BJ (cell line): Measurements from ENCODE around the gene SLC15A3. TPM values are rescaled to one million over a fixed set of nuclear protein-coding genes. Genes with fewer than 3 reads are reported as not detected.

Experiments
- CTCF ChIA-PET: fragments of 350-600 bp; formaldehyde crosslinking; extraction: SDS; loops from one replicate; lab custom pipeline; 2021; ENCODE audit warnings: antibody characterized with exemption, inconsistent platforms; lab: Yijun Ruan, JAX
- POLR2A ChIA-PET: fragments of 300-600 bp; sonication (Branson Sonifier 250); formaldehyde crosslinking; extraction: SDS; loops from one replicate; lab custom pipeline; 2021; ENCODE audit warnings: antibody characterized with exemption; lab: Charles Lee
- DNase-seq: peaks from one replicate; pipeline ENCODE4 v3.0.0-alpha.2; 2011; ENCODE audit warnings: low read depth
- H3K27me3 ChIP-seq: 2 replicates; pipeline ENCODE4 v1.6.0; 2011; ENCODE audit warnings: low read length; ENCODE audit not compliant: control insufficient read depth, insufficient read depth
- H3K36me3 ChIP-seq: 2 replicates; pipeline ENCODE4 v1.5.1; 2011; ENCODE audit warnings: low read length; ENCODE audit not compliant: control insufficient read depth, insufficient read depth
- H3K4me3 ChIP-seq: 2 replicates; pipeline ENCODE4 v1.5.1; 2011; ENCODE audit warnings: low read depth, mild to moderate bottlenecking, control low read depth, low read length
- polyA plus RNA-seq: library from polyadenylated mRNA; depleted of rRNA; stranded (reverse); fragments of >200 nt; gene quantifications from 2 replicates; pipeline ENCODE4 v1.2.3, GENCODE V29; 2011
- TF ChIP-seq, protein P1 (sequence below): IDR thresholded peaks from 2 replicates; pipeline ENCODE4 v1.5.1; 2011; ENCODE audit warnings: low read depth, mild to moderate bottlenecking, control low read depth, inconsistent platforms, low read length, moderate library complexity; ENCODE audit not compliant: insufficient read depth

The SLC15A3 gene
- polyA plus RNA-seq, 1 experiment, result 14.1 TPM

DNA sequence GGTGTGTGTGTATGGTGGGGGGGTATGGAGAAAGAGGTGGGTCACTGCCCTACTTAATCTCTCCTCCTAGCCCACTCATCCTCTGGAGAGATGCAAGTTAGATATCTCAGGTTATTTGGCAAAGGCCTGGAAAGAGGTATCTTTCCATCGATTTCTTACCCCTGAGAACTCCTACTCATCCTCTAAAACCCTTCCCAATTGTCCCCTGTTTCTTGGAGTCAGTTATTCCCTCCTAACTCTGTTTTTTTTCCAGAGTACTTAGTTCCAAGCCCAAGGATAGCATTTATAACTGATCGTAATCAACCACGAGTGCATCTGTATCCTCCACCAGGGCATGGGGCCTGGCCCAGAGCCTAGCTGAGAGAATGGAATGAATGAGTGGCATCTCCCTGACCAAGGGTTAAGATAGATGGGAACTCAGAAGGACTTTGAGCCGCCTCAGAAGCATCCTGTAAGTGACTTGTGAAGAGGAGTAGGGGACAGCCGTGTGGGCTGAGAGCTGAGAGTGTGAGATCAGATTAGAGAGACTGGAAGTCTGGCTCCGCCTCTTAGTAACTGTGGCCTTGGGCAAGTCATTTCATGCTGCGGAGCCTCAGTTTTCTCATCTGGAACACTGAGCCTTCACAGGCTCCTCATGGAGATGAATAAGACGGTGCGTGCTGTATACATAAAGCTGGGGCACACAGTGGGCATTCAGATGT is 35.8 kb upstream of the SLC15A3 start:
- Histone ChIP-seq H3K27me3 (peaks cover 8% of the 10 kb centered on the region), H3K36me3 (no peaks in the 10 kb centered on the region), H3K4me3 (no peak overlapping the region)
- TF ChIP-seq, protein P1, sequence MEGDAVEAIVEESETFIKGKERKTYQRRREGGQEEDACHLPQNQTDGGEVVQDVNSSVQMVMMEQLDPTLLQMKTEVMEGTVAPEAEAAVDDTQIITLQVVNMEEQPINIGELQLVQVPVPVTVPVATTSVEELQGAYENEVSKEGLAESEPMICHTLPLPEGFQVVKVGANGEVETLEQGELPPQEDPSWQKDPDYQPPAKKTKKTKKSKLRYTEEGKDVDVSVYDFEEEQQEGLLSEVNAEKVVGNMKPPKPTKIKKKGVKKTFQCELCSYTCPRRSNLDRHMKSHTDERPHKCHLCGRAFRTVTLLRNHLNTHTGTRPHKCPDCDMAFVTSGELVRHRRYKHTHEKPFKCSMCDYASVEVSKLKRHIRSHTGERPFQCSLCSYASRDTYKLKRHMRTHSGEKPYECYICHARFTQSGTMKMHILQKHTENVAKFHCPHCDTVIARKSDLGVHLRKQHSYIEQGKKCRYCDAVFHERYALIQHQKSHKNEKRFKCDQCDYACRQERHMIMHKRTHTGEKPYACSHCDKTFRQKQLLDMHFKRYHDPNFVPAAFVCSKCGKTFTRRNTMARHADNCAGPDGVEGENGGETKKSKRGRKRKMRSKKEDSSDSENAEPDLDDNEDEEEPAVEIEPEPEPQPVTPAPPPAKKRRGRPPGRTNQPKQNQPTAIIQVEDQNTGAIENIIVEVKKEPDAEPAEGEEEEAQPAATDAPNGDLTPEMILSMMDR, result no peak
- POLR2A ChIA-PET, result no interaction called here
- CTCF ChIA-PET, result no interaction called here
- no peak for DNase-seq

DNA sequence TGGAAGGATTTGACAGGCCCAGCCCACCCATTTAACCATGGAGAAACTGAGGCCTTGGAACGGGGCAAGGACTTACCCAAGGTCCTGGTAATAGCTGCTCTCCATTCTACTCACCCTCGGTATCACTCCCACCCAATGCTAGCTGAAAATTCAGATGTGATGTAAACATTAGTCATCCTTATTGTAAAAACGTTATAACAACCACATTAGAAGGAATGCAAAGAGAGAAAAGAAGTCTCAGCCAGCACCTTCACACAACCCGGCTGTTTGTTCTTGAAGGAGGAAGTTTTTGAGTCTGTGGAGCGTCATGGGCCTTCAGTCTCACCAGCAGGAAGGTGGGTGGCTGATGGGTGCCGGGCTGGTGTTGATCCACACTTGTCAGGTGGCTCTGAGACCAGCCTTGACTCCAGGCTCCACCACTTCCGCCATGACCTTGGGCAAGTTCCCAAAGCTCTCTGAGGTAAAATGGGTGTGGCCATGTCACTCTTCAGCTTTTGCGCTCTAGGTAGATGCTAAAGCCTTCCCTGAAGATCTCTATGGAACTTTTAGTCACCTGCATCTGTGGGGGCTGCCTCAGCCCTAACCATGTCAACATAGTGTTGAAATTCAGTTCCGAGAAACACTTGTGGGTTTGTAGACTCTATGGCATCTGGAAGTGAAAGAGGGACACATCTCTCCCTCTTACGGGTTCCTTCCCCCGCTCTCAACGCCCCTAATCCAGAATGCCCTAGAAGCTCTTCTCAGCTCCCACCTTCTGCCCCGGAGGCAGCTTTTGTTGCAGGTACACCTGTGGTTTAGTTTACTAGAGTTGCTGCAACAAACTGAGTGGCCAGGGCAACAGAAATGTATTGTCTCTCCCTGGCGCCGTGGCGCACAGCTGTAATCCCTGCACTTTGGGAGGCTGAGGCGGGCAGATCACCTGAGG is 34.3 kb upstream of the SLC15A3 start:
- ChIA-PET POLR2A (no interaction called here), CTCF (interaction anchor here (1.3 kb wide), 1 partner anchor 17 kb away, joined by 5 read pairs; no protein-coding TSS in a partner anchor)
- H3K27me3 ChIP-seq, result peaks cover 10% of the 10 kb centered on the region
- TF ChIP-seq, protein P1, result no peak
- no peaks in the 10 kb centered on the region for H3K36me3 ChIP-seq
- DNase-seq, result no peak
- no peak overlapping the region for H3K4me3 ChIP-seq

DNA sequence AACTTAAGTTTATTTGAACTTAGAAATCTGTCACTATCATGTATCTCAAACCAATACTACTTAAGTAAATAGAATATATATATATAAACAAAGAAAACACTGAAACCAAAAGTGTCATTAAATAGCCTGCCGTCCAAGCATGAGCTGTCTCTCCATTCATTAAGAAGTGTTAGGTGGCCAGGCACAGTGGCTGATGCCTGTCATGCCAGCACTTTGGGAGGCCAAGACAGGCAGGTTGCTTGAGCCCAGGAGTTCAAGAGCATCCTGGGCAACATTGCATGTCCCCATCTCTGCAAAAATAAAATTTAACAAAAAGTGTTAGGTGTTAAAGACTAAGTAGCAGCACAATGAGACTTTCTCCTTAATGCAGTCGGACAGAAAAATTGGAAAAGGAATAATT is 33.5 kb upstream of the SLC15A3 start:
- DNase-seq, result no peak
- H3K36me3 ChIP-seq, result no peaks in the 10 kb centered on the region
- H3K27me3 ChIP-seq, result peaks cover 10% of the 10 kb centered on the region
- CTCF ChIA-PET, result interaction anchor here (1.5 to 1.6 kb wide), 2 partner anchors 16 to 19 kb away, joined by 3 to 5 read pairs; no protein-coding TSS in a partner anchor
- POLR2A ChIA-PET, result no interaction called here
- TF ChIP-seq, protein P1, result no peak
- H3K4me3 ChIP-seq, result no peak overlapping the region

DNA sequence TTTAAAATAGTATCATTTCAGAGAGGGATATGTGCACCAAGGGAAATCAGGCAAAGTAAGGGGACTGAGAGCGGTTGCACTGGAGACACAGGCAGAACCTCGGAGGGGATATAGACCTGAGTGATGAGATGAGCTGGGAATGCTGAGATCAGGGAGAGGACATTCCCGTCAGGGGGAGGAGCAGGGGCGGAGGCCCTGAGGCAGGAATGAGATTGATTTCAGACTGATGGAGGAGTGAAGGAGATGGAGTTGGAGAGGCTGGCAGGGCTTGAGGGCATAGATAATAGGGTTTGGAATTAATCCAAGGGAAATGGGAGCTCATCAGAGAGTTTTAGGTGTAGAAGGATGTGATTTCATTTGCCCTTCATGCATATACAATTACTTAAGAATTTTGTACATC is 32.7 kb upstream of the SLC15A3 start:
- POLR2A ChIA-PET, result no interaction called here

More for the DNA sequence above, 32.7 kb upstream of the SLC15A3 start:
- Histone ChIP-seq H3K27me3 (peaks cover 10% of the 10 kb centered on the region), H3K36me3 (no peaks in the 10 kb centered on the region), H3K4me3 (no peak overlapping the region)
- TF ChIP-seq, protein P1, result no peak
- CTCF ChIA-PET, result interaction anchor here (1.5 to 1.6 kb wide), 2 partner anchors 15 to 18 kb away, joined by 3 to 5 read pairs; no protein-coding TSS in a partner anchor
- DNase-seq, result no peak
